Effector memory CD8-positive, alpha-beta T cell (primary cell): ENCODE data around the gene RHBDL3.

Experiments
- ATAC-seq: fragments of 150-1000 bp; cut with Tn5 transposase; replicated peaks from 2 replicates; pipeline ENCODE4 v1.10.0; 2021; ENCODE audit warnings: mild to moderate bottlenecking, moderate library complexity
- DNase-seq, 3 experiments: peaks; one replicate each; pipeline ENCODE4 v3.0.0; 2021
- H3K27ac Mint-ChIP-seq, 2 donors: one replicate each; pipeline ENCODE4 v1.8.0; 2022; ENCODE audit warnings: mild to moderate bottlenecking in 2 of 2, mixed read lengths in 2 of 2, moderate library complexity in 2 of 2
- H3K27me3 Mint-ChIP-seq, 2 donors: one replicate each; pipeline ENCODE4 v1.8.0; 2022; ENCODE audit warnings: mixed read lengths in 2 of 2
- H3K36me3 Mint-ChIP-seq: one replicate; pipeline ENCODE4 v1.8.0; 2022; ENCODE audit warnings: mild to moderate bottlenecking, moderate library complexity, mixed read lengths; ENCODE audit not compliant: insufficient read depth
- H3K4me1 Mint-ChIP-seq, 2 donors: one replicate each; pipeline ENCODE4 v1.8.0; 2022; ENCODE audit warnings: low read depth in 2 of 2, mixed read lengths in 2 of 2
- H3K4me3 Mint-ChIP-seq, 2 donors: one replicate each; pipeline ENCODE4 v1.8.0; 2022; ENCODE audit warnings: mild to moderate bottlenecking in 2 of 2, mixed read lengths in 2 of 2, moderate library complexity in 2 of 2
- H3K9me3 Mint-ChIP-seq, 2 donors: one replicate each; pipeline ENCODE4 v1.8.0; 2022; ENCODE audit warnings: mixed read lengths in 2 of 2

Gene RHBDL3

GRCh38 chr17:32331243-32332040 lies 65.8 kb downstream of the RHBDL3 start:
- Mint-ChIP-seq H3K27me3 (no peaks in the 10 kb centered on the region), H3K36me3 (peaks cover 3% of the 10 kb centered on the region), H3K27ac (peak overlapping the region; percentile 67 to 86), H3K4me1 (peaks cover 17 to 19% of the 10 kb centered on the region in 2 donors), H3K4me3 (peak overlapping the region; percentile 46 to 52), H3K9me3 (no peaks in the 10 kb centered on the region)
- ATAC-seq (no peak), DNase-seq (no peak)

GRCh38 chr17:32333187-32333586 lies 67.6 kb downstream of the RHBDL3 start:
- Mint-ChIP-seq H3K36me3 (peaks cover 10% of the 10 kb centered on the region), H3K27ac (no peak overlapping the region), H3K4me1 (peaks cover 17 to 19% of the 10 kb centered on the region in 2 donors), H3K9me3 (no peaks in the 10 kb centered on the region), H3K4me3 (no peak overlapping the region), H3K27me3 (no peaks in the 10 kb centered on the region)
- DNase-seq (no peak), ATAC-seq (no peak)

GRCh38 chr17:32335046-32335445 lies 69.4 kb downstream of the RHBDL3 start:
- Mint-ChIP-seq H3K4me3 (no peak overlapping the region), H3K36me3 (peaks cover 15% of the 10 kb centered on the region)

GRCh38 chr17:32335687-32336086 lies 70.1 kb downstream of the RHBDL3 start:
- H3K27me3 Mint-ChIP-seq: no peaks in the 10 kb centered on the region
- no peak overlapping the region for H3K4me3 Mint-ChIP-seq
- H3K27ac Mint-ChIP-seq: peak overlapping the region in 1 of 2 donors; percentile 51
- DNase-seq (no peak), ATAC-seq (no peak)
- H3K36me3 Mint-ChIP-seq: peaks cover 17% of the 10 kb centered on the region
- H3K4me1 Mint-ChIP-seq: peaks cover 12 to 17% of the 10 kb centered on the region in 2 donors
- no peaks in the 10 kb centered on the region for H3K9me3 Mint-ChIP-seq

More at GRCh38 chr17:32335046-32335445, 69.4 kb downstream of the RHBDL3 start:
- ATAC-seq: no peak
- Mint-ChIP-seq H3K27me3 (no peaks in the 10 kb centered on the region), H3K4me1 (peaks cover 17 to 18% of the 10 kb centered on the region in 2 donors), H3K27ac (no peak overlapping the region), H3K9me3 (no peaks in the 10 kb centered on the region)
- DNase-seq: no peak

GRCh38 chr17:32341141-32341856 lies 75.7 kb downstream of the RHBDL3 start:
- H3K36me3 Mint-ChIP-seq: peaks cover 24% of the 10 kb centered on the region

GRCh38 chr17:32341857-32342602 lies 76.4 kb downstream of the RHBDL3 start, which contains the start of gene C17orf75:
Gene C17orf75, minus strand, starts transcription at chr17:32342173. Its CDS starts 34 bp downstream, at chr17:32342139.
- DNase-seq (peak; percentile 66 to 76 (median 72)), ATAC-seq (peak; percentile 85)
- peaks cover 11 to 15% of the 10 kb centered on the region in 2 donors for H3K4me1 Mint-ChIP-seq
- no peaks in the 10 kb centered on the region for H3K27me3 Mint-ChIP-seq
- peak within 1 kb of the TSS; percentile 88 to 94 for H3K27ac Mint-ChIP-seq
- peak within 1 kb of the TSS; percentile 91 to 96 for H3K4me3 Mint-ChIP-seq
- no peaks in the 10 kb centered on the region for H3K9me3 Mint-ChIP-seq
- peaks cover 24% of the 10 kb centered on the region for H3K36me3 Mint-ChIP-seq

More at GRCh38 chr17:32341141-32341856, 75.7 kb downstream of the RHBDL3 start:
- ATAC-seq: peak; percentile 56
- Mint-ChIP-seq H3K27ac (peak overlapping the region; percentile 88 to 94), H3K9me3 (no peaks in the 10 kb centered on the region), H3K4me1 (peaks cover 11 to 15% of the 10 kb centered on the region in 2 donors), H3K27me3 (no peaks in the 10 kb centered on the region), H3K4me3 (peak overlapping the region; percentile 91 to 96)
- DNase-seq: peak; percentile 32 to 46 (median 39)

GRCh38 chr17:32342603-32343325 lies 77.1 kb downstream of the RHBDL3 start:
- peak overlapping the region; percentile 88 to 94 for H3K27ac Mint-ChIP-seq
- DNase-seq (no peak), ATAC-seq (no peak)
- no peaks in the 10 kb centered on the region for H3K27me3 Mint-ChIP-seq
- H3K4me3 Mint-ChIP-seq: peak overlapping the region; percentile 91 to 96
- H3K36me3 Mint-ChIP-seq: peaks cover 21% of the 10 kb centered on the region
- peaks cover 11 to 15% of the 10 kb centered on the region in 2 donors for H3K4me1 Mint-ChIP-seq
- H3K9me3 Mint-ChIP-seq: no peaks in the 10 kb centered on the region

GRCh38 chr17:32345951-32346600 lies 80.4 kb downstream of the RHBDL3 start:
- no peaks in the 10 kb centered on the region for H3K9me3 Mint-ChIP-seq
- H3K27ac Mint-ChIP-seq: no peak overlapping the region
- H3K4me3 Mint-ChIP-seq: no peak overlapping the region
- ATAC-seq (no peak), DNase-seq (no peak)
- peaks cover 15 to 16% of the 10 kb centered on the region in 2 donors for H3K4me1 Mint-ChIP-seq
- H3K36me3 Mint-ChIP-seq: peaks cover 31% of the 10 kb centered on the region
- H3K27me3 Mint-ChIP-seq: no peaks in the 10 kb centered on the region

- H3K4me1 Mint-ChIP-seq: peaks cover 13 to 17% of the 10 kb centered on the region in 2 donors
- H3K27ac Mint-ChIP-seq: peak overlapping the region in 1 of 2 donors; percentile 99
- no peaks in the 10 kb centered on the region for H3K9me3 Mint-ChIP-seq
- no peak for ATAC-seq
- DNase-seq: no peak
- peak overlapping the region in 1 of 2 donors; percentile 98 for H3K4me3 Mint-ChIP-seq
- H3K27me3 Mint-ChIP-seq: no peaks in the 10 kb centered on the region
- peaks cover 46% of the 10 kb centered on the region for H3K36me3 Mint-ChIP-seq
Observed at GRCh38 chr17:32348483-32348800, 82.8 kb downstream of the RHBDL3 start.

- DNase-seq (no peak), ATAC-seq (peak; percentile 8)
- Mint-ChIP-seq H3K27me3 (no peaks in the 10 kb centered on the region), H3K4me1 (peaks cover 19 to 26% of the 10 kb centered on the region in 2 donors), H3K9me3 (no peaks in the 10 kb centered on the region), H3K36me3 (peaks cover 57% of the 10 kb centered on the region), H3K27ac (peak overlapping the region; percentile 99), H3K4me3 (peak overlapping the region; percentile 97 to 98)
Observed at GRCh38 chr17:32349503-32349853, 83.8 kb downstream of the RHBDL3 start.

GRCh38 chr17:32349854-32350665 lies 84.4 kb downstream of the RHBDL3 start, which contains the start of gene ZNF207:
Gene ZNF207, plus strand, starts transcription at chr17:32350157. Its CDS starts 129 bp downstream, at chr17:32350286.
- DNase-seq (peak; percentile 95), ATAC-seq (peak; percentile 96)
- no peaks in the 10 kb centered on the region for H3K9me3 Mint-ChIP-seq
- peaks cover 25 to 32% of the 10 kb centered on the region in 2 donors for H3K4me1 Mint-ChIP-seq
- peaks cover 63% of the 10 kb centered on the region for H3K36me3 Mint-ChIP-seq
- H3K4me3 Mint-ChIP-seq: peak within 1 kb of the TSS; percentile 97 to 98
- H3K27ac Mint-ChIP-seq: peak within 1 kb of the TSS; percentile 99
- H3K27me3 Mint-ChIP-seq: no peaks in the 10 kb centered on the region
